GM13977 (cell line): Measurements from ENCODE around the gene FNIP2.

Source experiments
- DNase-seq: peaks from one replicate; pipeline ENCODE4 v3.0.0; 2012; ENCODE audit warnings: low spot score
- in situ Hi-C: fragments of 300-500 bp; cut with MboI; formaldehyde crosslinking; loops from one replicate; pipeline ENCODE4 v1.12.0; 2022; ENCODE audit warnings: low sequenced_read_pairs, low pct_unique_long_range_greater_than_20kb, mixed read lengths, inconsistent platforms; ENCODE audit not compliant: unreplicated experiment
- TF ChIP-seq, protein P1 (sequence below): IDR thresholded peaks from 2 replicates; pipeline ENCODE4 v1.5.1; 2012; ENCODE audit warnings: mild to moderate bottlenecking, control low read depth; ENCODE audit not compliant: insufficient read depth; ENCODE audit errors: extremely low read depth, missing control alignments

FNIP2 gene

DNA sequence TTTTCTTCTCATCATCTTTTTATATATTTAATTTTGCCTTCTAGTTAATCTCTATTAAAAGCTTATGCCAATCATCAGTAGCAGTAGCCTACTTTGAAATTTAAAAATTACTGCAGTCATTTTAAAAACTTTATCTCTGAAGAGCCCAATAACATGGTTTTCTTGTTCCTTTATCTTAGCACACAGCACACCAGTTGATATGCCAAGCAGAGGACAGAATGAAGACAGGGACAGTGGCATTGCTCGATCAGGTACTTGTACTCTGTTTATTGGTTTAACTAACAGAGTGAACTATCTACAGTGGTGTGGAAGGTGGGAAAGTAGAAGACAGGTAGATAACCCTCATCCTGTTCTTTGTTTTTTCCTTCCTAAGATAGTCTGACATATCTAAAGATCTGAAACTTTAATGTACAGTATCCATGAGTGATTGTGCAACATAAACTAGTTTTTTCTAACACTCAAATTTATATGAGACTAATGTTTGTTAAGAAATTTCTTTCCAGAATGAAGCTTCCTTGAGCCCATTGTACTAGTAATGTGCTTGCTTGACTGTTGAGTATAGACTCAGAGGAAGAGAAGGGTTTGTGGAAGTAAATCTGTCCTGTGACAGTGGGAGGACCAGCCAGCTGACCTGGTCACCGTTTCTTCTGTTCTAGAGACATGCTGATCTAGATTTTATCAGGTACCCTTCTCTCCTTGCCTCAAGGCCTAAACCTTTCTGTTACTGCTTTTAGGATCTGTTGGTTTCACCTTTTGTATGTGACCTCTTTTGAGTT lies 66.6 kb downstream of the FNIP2 start:
- in situ Hi-C loops = no loop called here
- DNase-seq = no peak
- TF ChIP-seq, protein P1, sequence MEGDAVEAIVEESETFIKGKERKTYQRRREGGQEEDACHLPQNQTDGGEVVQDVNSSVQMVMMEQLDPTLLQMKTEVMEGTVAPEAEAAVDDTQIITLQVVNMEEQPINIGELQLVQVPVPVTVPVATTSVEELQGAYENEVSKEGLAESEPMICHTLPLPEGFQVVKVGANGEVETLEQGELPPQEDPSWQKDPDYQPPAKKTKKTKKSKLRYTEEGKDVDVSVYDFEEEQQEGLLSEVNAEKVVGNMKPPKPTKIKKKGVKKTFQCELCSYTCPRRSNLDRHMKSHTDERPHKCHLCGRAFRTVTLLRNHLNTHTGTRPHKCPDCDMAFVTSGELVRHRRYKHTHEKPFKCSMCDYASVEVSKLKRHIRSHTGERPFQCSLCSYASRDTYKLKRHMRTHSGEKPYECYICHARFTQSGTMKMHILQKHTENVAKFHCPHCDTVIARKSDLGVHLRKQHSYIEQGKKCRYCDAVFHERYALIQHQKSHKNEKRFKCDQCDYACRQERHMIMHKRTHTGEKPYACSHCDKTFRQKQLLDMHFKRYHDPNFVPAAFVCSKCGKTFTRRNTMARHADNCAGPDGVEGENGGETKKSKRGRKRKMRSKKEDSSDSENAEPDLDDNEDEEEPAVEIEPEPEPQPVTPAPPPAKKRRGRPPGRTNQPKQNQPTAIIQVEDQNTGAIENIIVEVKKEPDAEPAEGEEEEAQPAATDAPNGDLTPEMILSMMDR = no peak

DNA sequence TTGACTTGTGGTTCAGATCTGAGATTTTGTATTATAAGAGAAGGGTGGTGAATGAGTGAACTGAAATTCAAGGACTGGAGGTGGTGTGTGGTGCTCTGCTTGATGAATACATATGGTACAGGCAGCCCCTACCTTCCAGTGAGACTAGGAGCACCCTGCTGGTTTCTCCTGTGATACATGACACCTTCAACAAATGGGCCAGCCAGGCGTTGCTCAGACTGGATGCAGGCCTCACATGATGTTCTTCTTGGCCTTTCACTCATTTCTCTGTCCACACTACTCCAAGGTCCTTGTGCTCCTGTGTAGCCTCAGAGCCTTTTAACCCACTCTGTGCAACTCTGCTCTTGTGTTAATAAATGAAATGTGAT lies 67.2 kb downstream of the FNIP2 start:
- TF ChIP-seq, protein P1 = no peak
- DNase-seq = no peak
- in situ Hi-C loops = no loop called here

GRCh38 chr4:158836828-158837449 lies 68.1 kb downstream of the FNIP2 start:
- in situ Hi-C loops = no loop called here
- TF ChIP-seq, protein P1 = no peak
- DNase-seq = no peak

DNA sequence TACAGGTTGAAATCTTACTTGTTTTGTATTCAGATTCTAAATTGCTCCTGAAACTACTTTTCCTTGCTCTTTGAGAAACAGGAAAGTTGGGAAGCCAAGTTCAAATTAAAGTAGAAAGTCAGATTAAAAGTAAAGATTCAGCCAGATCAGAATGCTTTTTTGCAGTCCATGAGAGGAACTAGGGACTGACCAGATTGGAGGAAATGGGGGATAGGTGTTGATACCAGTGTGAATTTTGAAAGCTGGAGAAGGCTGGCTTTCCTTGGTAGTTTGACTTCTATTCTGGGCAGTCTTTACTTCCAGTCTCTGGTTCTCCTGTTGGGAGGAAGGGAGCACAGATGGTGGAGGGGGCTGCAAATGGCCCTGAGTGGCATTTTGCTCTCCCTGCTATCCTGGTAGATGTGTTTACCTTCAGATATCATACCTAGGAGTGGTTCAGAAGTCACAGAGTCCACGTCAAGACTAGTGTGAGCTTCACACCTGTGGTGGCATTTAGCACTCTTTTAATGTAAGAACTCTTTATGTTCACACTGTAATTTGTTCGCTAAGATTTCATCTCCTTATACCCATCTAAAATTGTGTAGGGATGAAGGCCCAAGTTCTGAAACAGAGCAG lies 68.8 kb downstream of the FNIP2 start:
- in situ Hi-C loops = no loop called here
- TF ChIP-seq, protein P1 = no peak
- no peak for DNase-seq

DNA sequence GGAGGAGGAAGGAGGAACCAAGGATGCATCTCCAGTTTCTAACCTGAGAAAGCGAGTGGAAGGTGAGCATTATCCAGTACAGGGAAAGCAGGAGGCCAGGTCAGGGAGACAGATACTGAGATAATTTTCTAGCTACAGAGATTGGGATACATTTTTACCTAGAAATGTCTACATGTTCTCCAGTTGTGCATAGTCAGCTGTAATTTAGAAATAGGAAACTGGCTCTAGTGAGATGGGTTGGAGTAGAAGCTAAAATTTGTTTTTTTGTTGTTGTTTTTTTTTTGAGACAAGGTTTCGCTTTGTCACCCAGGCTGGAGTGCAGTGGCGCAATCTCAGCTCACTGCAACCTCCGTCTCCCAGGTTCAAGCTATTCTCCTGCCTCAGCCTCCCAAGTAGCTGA lies 71.3 kb downstream of the FNIP2 start:
- TF ChIP-seq, protein P1 = no peak
- DNase-seq = no peak
- in situ Hi-C loops = loop anchor here (10.0 kb wide), 1 partner anchor 105 kb away; no protein-coding TSS in a partner anchor

GRCh38 chr4:158841540-158841939 lies 72.7 kb downstream of the FNIP2 start:
- TF ChIP-seq, protein P1 = no peak
- in situ Hi-C loops = loop anchor here (10.0 kb wide), 1 partner anchor 107 kb away; no protein-coding TSS in a partner anchor
- no peak for DNase-seq
